ENCODE data around the gene CRCP. TPM values are rescaled to one million over a fixed set of nuclear protein-coding genes. Genes with fewer than 3 reads are reported as not detected.
"Not testable (repeated sequence)": the region's sequence is repeated elsewhere in the genome, so short reads cannot be mapped to it uniquely, and the experiment has no call there.

CRCP gene
- total and polyA plus RNA-seq, 3 donors from 2014 or later, result 23.7 to 48.6 (median 39.4) TPM

- intact Hi-C loops (cut with DNase I; ENCODE audit: low total_unique reads), result no loop called here
- H3K27ac ChIP-seq, result peak overlapping the region in 1 of 2 donors; percentile 8
- TF ChIP-seq POLR2A (IDR thresholded peaks at IDR 0.05) (no peak), CTCF (IDR thresholded peaks at IDR 0.05) (no peak)
- no peaks in the 10 kb centered on the region for H3K27me3 ChIP-seq
- H3K4me3 ChIP-seq, result no peak overlapping the region
- H3K36me3 ChIP-seq (ENCODE audit: low read depth, missing control alignments), result no peaks in the 10 kb centered on the region
- no peaks in the 10 kb centered on the region for H3K9me3 ChIP-seq
- WGBS, 2 donors, result 36 to 41% methylated on average over 4 of the region's 4 CpGs
- DNase-seq, result no peak
- peaks cover 14% of the 10 kb centered on the region for H3K4me1 ChIP-seq
Measured at GRCh38 chr7:66125052-66125694, 10.5 kb downstream of the CRCP start.

GRCh38 chr7:66125781-66126352 is 11.2 kb downstream of the CRCP start:
- DNase-seq; H3K9me3 ChIP-seq; H3K27me3 ChIP-seq; intact Hi-C loops (cut with DNase I; ENCODE audit: low total_unique reads); H3K4me3 ChIP-seq; H3K36me3 ChIP-seq (ENCODE audit: low read depth, missing control alignments): not testable (repeated sequence)
- peak overlapping the region in 1 of 2 donors; percentile 8 for H3K27ac ChIP-seq
- WGBS, 2 donors, result 53 to 62% methylated on average over 6 of the region's 6 CpGs
- peaks cover 14% of the 10 kb centered on the region for H3K4me1 ChIP-seq

- H3K9me3 ChIP-seq, H3K27ac ChIP-seq: not testable (repeated sequence)
- WGBS, 2 donors, result 70 to 74% methylated on average over 3 of the region's 3 CpGs
Measured at GRCh38 chr7:66127172-66127571, 12.5 kb downstream of the CRCP start.

GRCh38 chr7:66138994-66139752 is 24.5 kb downstream of the CRCP start:
- H3K36me3 ChIP-seq (ENCODE audit: low read depth, missing control alignments), result no peaks in the 10 kb centered on the region
- no peaks in the 10 kb centered on the region for H3K27me3 ChIP-seq
- no peaks in the 10 kb centered on the region for H3K9me3 ChIP-seq
- no peak overlapping the region for H3K27ac ChIP-seq
- peaks cover 6% of the 10 kb centered on the region for H3K4me1 ChIP-seq
- no peak overlapping the region for H3K4me3 ChIP-seq
- intact Hi-C loops (cut with DNase I; ENCODE audit: low total_unique reads), result no loop called here
- TF ChIP-seq POLR2A (IDR thresholded peaks at IDR 0.05) (no peak), CTCF (IDR thresholded peaks at IDR 0.05) (no peak)
- WGBS, 2 donors, result 66 to 79% methylated on average over 7 to 8 of the region's 8 CpGs
- no peak for DNase-seq

More at GRCh38 chr7:66127172-66127571, 12.5 kb downstream of the CRCP start:
- H3K4me1 ChIP-seq, result peaks cover 14% of the 10 kb centered on the region
- DNase-seq; H3K27me3 ChIP-seq; H3K36me3 ChIP-seq (ENCODE audit: low read depth, missing control alignments); intact Hi-C loops (cut with DNase I; ENCODE audit: low total_unique reads); H3K4me3 ChIP-seq: not testable (repeated sequence)

- intact Hi-C loops (cut with DNase I; ENCODE audit: low total_unique reads), result no loop called here
Measured at GRCh38 chr7:66140924-66141323, 26.3 kb downstream of the CRCP start.

More at GRCh38 chr7:66140924-66141323, 26.3 kb downstream of the CRCP start:
- Histone ChIP-seq H3K36me3 (ENCODE audit: low read depth, missing control alignments) (no peaks in the 10 kb centered on the region), H3K4me1 (peaks cover 21% of the 10 kb centered on the region), H3K27ac (no peak overlapping the region), H3K4me3 (no peak overlapping the region), H3K9me3 (no peaks in the 10 kb centered on the region), H3K27me3 (no peaks in the 10 kb centered on the region)
- peak; percentile 86 for DNase-seq
- 28 to 31% methylated on average over 4 of the region's 4 CpGs for WGBS, 2 donors
- TF ChIP-seq CTCF (IDR thresholded peaks at IDR 0.05) (peak; percentile 36 to 40 (median 39)), POLR2A (IDR thresholded peaks at IDR 0.05) (no peak)

Measured in testis (tissue), 3 donors.